IMR-90 (cell line): Measurements from ENCODE around the gene PDXDC1. TPM values are rescaled to one million over a fixed set of nuclear protein-coding genes. Genes with fewer than 3 reads are reported as not detected.
"Not testable (repeated sequence)": the region's sequence is repeated elsewhere in the genome, so short reads cannot be mapped to it uniquely, and the experiment has no call there.

Experiments
- ATAC-seq: fragments of 200-7000 bp; cut with Tn5 transposase; 2 replicates; pipeline ENCODE4 v1.9.1; 2020; ENCODE audit warnings: low read depth, mild to moderate bottlenecking, moderate library complexity
- BruUV-seq: library from RNA; stranded (reverse); fragments of 400-500 nt; replicated peaks from 2 replicates; lab custom pipeline; 2021; lab: Mats Ljungman, UMichigan
- CTCF ChIA-PET: fragments of 300-600 bp; formaldehyde crosslinking; extraction: SDS; loops from one replicate; lab custom pipeline; 2021; ENCODE audit warnings: antibody characterized with exemption; lab: Yijun Ruan, JAX
- POLR2A ChIA-PET: fragments of 300-600 bp; sonication (Branson Sonifier 250); formaldehyde crosslinking; loops from one replicate; lab custom pipeline; 2022; ENCODE audit warnings: antibody characterized with exemption; ENCODE audit not compliant: unreplicated experiment; lab: Charles Lee
- DNase-seq: peaks from one replicate; pipeline ENCODE4 v3.0.0; 2013
- H2AFZ ChIP-seq: replicated peaks from 2 replicates; pipeline ENCODE3; 2013; ENCODE audit warnings: low read length, mild to moderate bottlenecking; ENCODE audit not compliant: poor library complexity
- H2AK5ac ChIP-seq: 2 replicates; pipeline ENCODE4 v1.6.1; 2013; ENCODE audit warnings: low read depth, low read length, inconsistent platforms
- H2AK9ac ChIP-seq: replicated peaks from 2 replicates; pipeline ENCODE3; 2013; ENCODE audit warnings: mild to moderate bottlenecking, low read depth, low read length, moderate library complexity; ENCODE audit not compliant: poor library complexity
- H2BK120ac ChIP-seq: 2 replicates; pipeline ENCODE4 v1.6.1; 2013; ENCODE audit warnings: low read depth, low read length, inconsistent platforms
- H2BK15ac ChIP-seq: 3 replicates; pipeline ENCODE4 v1.6.1; 2013; ENCODE audit warnings: low read depth, low read length, inconsistent platforms
- H2BK20ac ChIP-seq: 2 replicates; pipeline ENCODE4 v1.6.1; 2013; ENCODE audit warnings: low read depth, mild to moderate bottlenecking, inconsistent platforms, low read length, moderate library complexity
- H2BK5ac ChIP-seq: 2 replicates; pipeline ENCODE4 v1.6.1; 2013; ENCODE audit warnings: mild to moderate bottlenecking, low read depth, low read length, inconsistent platforms; ENCODE audit not compliant: poor library complexity, severe bottlenecking
- H3K14ac ChIP-seq: replicated peaks from 2 replicates; pipeline ENCODE4 v1.6.1; 2013; ENCODE audit warnings: low read depth, low read length, inconsistent platforms
- H3K18ac ChIP-seq: 2 replicates; pipeline ENCODE4 v1.6.1; 2013; ENCODE audit warnings: low read depth, low read length, control low read depth
- H3K23ac ChIP-seq: 2 replicates; pipeline ENCODE4 v1.6.1; 2013; ENCODE audit warnings: low read depth, low read length, inconsistent platforms
- H3K27ac ChIP-seq: 2 replicates; pipeline ENCODE4 v1.5.1; 2013; ENCODE audit warnings: mild to moderate bottlenecking, control low read depth, low read length; ENCODE audit not compliant: insufficient read depth
- H3K27me3 ChIP-seq: 2 replicates; pipeline ENCODE4 v1.6.1; 2013; ENCODE audit warnings: low read length; ENCODE audit not compliant: control insufficient read depth, insufficient read depth
- H3K36me3 ChIP-seq: 2 replicates; pipeline ENCODE4 v1.6.1; 2013; ENCODE audit warnings: low read length, mixed read lengths; ENCODE audit not compliant: control insufficient read depth, insufficient read depth
- H3K4ac ChIP-seq: 2 replicates; pipeline ENCODE4 v1.6.1; 2013; ENCODE audit warnings: low read depth, low read length, inconsistent platforms
- H3K4me1 ChIP-seq: 2 replicates; pipeline ENCODE4 v1.6.1; 2013; ENCODE audit warnings: low read length, mixed read lengths; ENCODE audit not compliant: control insufficient read depth, insufficient read depth
- H3K4me2 ChIP-seq: 2 replicates; pipeline ENCODE4 v1.6.1; 2013; ENCODE audit warnings: low read depth, mild to moderate bottlenecking, control low read depth, low read length, moderate library complexity
- H3K4me3 ChIP-seq: 2 replicates; pipeline ENCODE4 v1.5.1; 2013; ENCODE audit warnings: low read depth, mild to moderate bottlenecking, control low read depth, low read length, moderate library complexity; ENCODE audit not compliant: insufficient read depth
- H3K56ac ChIP-seq: 2 replicates; pipeline ENCODE4 v1.6.1; 2013; ENCODE audit warnings: low read length, inconsistent platforms; ENCODE audit not compliant: insufficient read depth; ENCODE audit errors: extremely low read depth
- H3K79me1 ChIP-seq, 2 experiments: 2 replicates each; pipeline ENCODE4 v1.6.1; 2013; ENCODE audit warnings: low read length in 2 of 2, inconsistent platforms in 1 of 2, low read depth in 1 of 2
- H3K9ac ChIP-seq: 2 replicates; pipeline ENCODE4 v1.6.1; 2013; ENCODE audit warnings: low read depth, low read length, control low read depth
- H3K9me1 ChIP-seq: 2 replicates; pipeline ENCODE4 v1.6.1; 2013; ENCODE audit warnings: low read length, inconsistent platforms; ENCODE audit not compliant: insufficient read depth
- H3K9me3 ChIP-seq: 2 replicates; pipeline ENCODE4 v1.6.1; 2013; ENCODE audit warnings: low read length; ENCODE audit not compliant: control insufficient read depth, insufficient read depth
- H4K20me1 ChIP-seq: 2 replicates; pipeline ENCODE4 v1.6.1; 2013; ENCODE audit warnings: low read length, inconsistent platforms; ENCODE audit not compliant: insufficient read depth
- H4K5ac ChIP-seq: 2 replicates; pipeline ENCODE4 v1.6.1; 2013; ENCODE audit warnings: mild to moderate bottlenecking, low read depth, low read length, control low read depth
- H4K8ac ChIP-seq, 2 experiments: 2 replicates each; pipeline ENCODE4 v1.6.1; 2013; ENCODE audit warnings: low read depth in 2 of 2, low read length in 2 of 2, control low read depth in 1 of 2, inconsistent platforms in 1 of 2
- H4K91ac ChIP-seq: 2 replicates; pipeline ENCODE4 v1.6.1; 2013; ENCODE audit warnings: low read depth, low read length, inconsistent platforms; ENCODE audit not compliant: insufficient read depth
- WGBS, 2 experiments: methylation state at CpG; one replicate each; pipeline versions ENCODE4 v1.1.5 to v1.1.7; 2013; ENCODE audit warnings: missing lambda C conversion rate in 2 of 2; ENCODE audit not compliant: insufficient read length in 1 of 2; ENCODE audit errors: extremely low coverage in 2 of 2; 5-methylcytosine and 5-hydroxymethylcytosine counted together
- dilution Hi-C: fragments of 300-500 bp; cut with HindIII; formaldehyde crosslinking; loops from one replicate; pipeline ENCODE4 v1.14.3; 2018; ENCODE audit warnings: low sequenced_read_pairs; ENCODE audit not compliant: unreplicated experiment
- in situ Hi-C: fragments of 300-500 bp; cut with MboI; formaldehyde crosslinking; loops from 3 replicates; pipeline ENCODE4 v1.14.3; 2019; ENCODE audit warnings: low sequenced_read_pairs, inconsistent platforms, mixed read lengths
- intact Hi-C: fragments of 100-400 bp; cut with micrococcal nuclease; formaldehyde crosslinking; loops from 2 replicates; pipeline ENCODE4 v1.10.0; 2022
- polyA plus RNA-seq, 3 experiments: library from polyadenylated mRNA; depleted of rRNA; stranded (reverse); fragments of >200 nt; gene quantifications; 2 replicates each; pipeline ENCODE4 v1.2.3, GENCODE V29; 2012; ENCODE audit warnings: low replicate concordance in 1 of 3
- total RNA-seq: library from RNA; depleted of rRNA; stranded (reverse); fragments of >200 nt; gene quantifications from 2 replicates; pipeline ENCODE4 v1.2.3, GENCODE V29; 2012

The PDXDC1 gene
- total and polyA plus RNA-seq, 2 of the 4 experiments (the other 2 are of a cell fraction), result 68.7 to 117 TPM

DNA sequence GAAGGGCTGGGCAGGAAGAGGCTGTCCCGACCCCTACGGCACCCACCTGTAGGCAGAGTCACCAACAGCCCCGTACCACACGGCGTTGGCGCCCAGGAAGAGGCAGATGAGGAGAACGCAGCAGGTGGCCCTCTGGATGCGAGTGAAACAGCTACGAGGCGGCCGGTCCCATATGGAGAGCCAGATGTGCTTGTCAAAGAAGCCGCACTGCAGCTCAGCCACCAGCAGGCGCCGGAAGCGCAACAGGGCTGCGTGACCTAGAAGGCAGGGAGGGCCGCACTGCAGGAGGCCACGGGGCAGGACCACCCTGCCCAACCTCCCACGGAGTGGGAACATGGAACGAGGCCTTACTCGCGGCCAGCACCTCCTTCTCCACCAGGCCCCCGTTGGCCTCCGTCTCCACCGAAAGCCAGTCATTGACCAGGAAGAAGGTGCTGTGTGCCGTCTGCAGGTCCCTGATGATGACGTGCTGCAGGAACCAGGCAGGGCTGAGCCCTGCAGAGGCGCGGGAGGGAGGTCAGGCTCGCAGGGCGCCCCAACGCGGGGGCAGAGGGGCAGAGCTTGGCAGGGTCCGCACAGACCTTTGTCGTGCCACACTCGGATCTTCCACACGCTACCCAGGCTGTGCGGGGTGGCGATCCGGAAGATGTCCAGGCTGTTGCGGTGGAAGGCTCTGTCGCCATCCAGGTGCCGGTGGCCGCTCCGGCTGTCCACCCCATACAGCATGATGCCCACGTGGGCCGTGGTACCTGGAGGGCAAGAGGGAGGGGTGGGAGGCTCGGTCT lies 153.0 kb downstream of the PDXDC1 start:
- H3K9ac ChIP-seq, H2AK5ac ChIP-seq, POLR2A ChIA-PET, H3K9me3 ChIP-seq, H3K9me1 ChIP-seq, H3K79me1 ChIP-seq, H3K4ac ChIP-seq, H3K14ac ChIP-seq, H3K56ac ChIP-seq, CTCF ChIA-PET, H3K18ac ChIP-seq, H2BK120ac ChIP-seq, H4K5ac ChIP-seq, H2AFZ ChIP-seq, BruUV-seq, DNase-seq, H2BK5ac ChIP-seq, H4K91ac ChIP-seq, H3K23ac ChIP-seq, H3K36me3 ChIP-seq, H3K4me2 ChIP-seq, intact Hi-C loops, H3K4me1 ChIP-seq, H3K27me3 ChIP-seq, H2BK15ac ChIP-seq, in situ Hi-C loops, H4K20me1 ChIP-seq, H4K8ac ChIP-seq, ATAC-seq, dilution Hi-C loops, H2AK9ac ChIP-seq, H3K27ac ChIP-seq, H2BK20ac ChIP-seq, H3K4me3 ChIP-seq: not testable (repeated sequence)
- WGBS, 2 experiments, result no CpG with 5 or more reads among the region's 48 CpGs

DNA sequence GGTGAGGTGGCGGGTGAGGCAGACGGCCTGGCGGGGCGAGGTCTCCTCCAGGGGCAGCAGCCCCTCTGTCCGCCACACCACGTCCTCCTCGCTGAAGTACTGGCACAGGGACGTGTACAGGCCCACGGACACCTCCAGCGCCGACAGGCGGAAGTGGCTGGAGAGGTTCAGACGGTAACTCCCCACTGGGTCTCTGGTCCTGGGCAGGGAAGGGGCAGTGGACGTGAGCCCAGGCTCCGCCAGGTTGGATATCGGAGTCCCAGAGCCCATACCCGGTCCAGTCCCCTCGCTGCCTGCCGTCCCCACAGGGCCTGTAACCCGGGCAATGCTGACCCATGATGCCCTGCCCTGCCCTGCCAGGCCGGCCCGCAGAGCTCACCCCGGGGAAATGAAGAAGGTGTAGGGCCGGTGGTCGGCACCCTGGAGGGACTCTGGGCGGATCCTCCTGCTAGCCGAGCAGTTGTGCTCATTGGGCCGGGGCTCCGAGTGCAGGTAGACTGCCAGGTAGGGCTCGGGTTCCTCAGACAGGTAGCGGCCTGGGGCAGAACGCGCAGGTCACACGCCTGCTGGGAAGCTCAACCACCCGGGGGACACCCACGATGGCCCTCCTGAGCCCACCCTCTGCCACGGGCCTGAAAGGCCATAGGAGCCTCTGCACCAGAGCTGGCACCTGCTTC lies 155.6 kb downstream of the PDXDC1 start:
- H3K23ac ChIP-seq, H4K20me1 ChIP-seq, H3K18ac ChIP-seq, H3K27me3 ChIP-seq, H4K5ac ChIP-seq, DNase-seq, BruUV-seq, H2AFZ ChIP-seq, H3K56ac ChIP-seq, H2BK120ac ChIP-seq, CTCF ChIA-PET, H3K79me1 ChIP-seq, POLR2A ChIA-PET, H3K14ac ChIP-seq, H3K4me2 ChIP-seq, H3K4ac ChIP-seq, H2BK20ac ChIP-seq, dilution Hi-C loops, intact Hi-C loops, H3K9me3 ChIP-seq, H3K9ac ChIP-seq, H2AK5ac ChIP-seq, H3K9me1 ChIP-seq, H3K4me3 ChIP-seq, in situ Hi-C loops, H2BK15ac ChIP-seq, H4K91ac ChIP-seq, ATAC-seq, H4K8ac ChIP-seq, H2AK9ac ChIP-seq, H3K4me1 ChIP-seq, H3K27ac ChIP-seq, H2BK5ac ChIP-seq: not testable (repeated sequence)
- H3K36me3 ChIP-seq, result peaks cover 12% of the 10 kb centered on the region
- 97% methylated on average over 9 of the region's 37 CpGs; no CpG with 5 or more reads in 1 of the 2 experiments for WGBS, 2 experiments
